OCI-M1 (cell line): ENCODE measurements around the gene CFLAR.
A peak's percentile ranks its signal among the peaks of the same experiment; 100 is the strongest.
"Not testable (repeated sequence)": the region's sequence is repeated elsewhere in the genome, so short reads cannot be mapped to it uniquely, and the experiment has no call there.

Source experiments
- DNase-seq: peaks from one replicate; lab custom pipeline; 2025; lab: John Stamatoyannopoulos, UW

The CFLAR gene

DNA sequence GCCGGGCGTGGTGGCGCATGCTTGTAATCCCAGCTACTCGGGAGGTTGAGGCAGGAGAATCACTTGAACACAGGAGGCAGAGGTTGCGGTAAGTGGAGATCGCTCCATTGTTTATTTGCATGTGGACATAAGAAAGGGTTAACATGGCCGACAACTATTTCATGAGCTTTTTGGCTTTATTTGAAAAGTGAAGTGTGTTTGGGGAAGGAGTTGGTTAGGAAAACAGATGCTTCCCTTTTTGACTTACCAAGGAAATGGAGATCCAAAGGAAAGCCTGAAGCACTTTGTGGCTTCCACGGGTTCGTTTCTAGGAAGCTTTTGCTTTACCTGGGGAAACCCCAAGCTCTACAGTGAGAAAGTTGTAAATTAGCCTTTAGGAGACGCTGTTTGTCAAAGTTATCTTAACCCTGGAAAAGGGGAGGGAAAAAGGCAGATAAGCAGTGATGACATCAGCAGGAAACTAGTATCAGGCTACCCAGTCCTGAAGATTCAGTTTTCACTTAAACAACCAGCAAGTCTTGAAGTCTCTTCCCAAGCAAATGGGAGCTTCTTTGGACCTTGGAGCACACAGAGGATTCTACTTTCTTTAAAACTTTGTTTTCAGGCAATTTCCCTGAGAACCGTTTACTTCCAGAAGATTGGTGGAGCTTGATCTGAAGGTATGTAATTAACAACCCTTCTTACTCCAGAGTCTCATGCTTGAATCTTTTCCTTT is 66.8 kb downstream of the CFLAR start, which contains the start of gene CASP10:
Gene CASP10, plus strand, starts transcription at position 492 of the 715 bp plus-strand sequence. CDS start 2,637 bp downstream, outside the sequence.
- peak; percentile 96 for DNase-seq

DNA sequence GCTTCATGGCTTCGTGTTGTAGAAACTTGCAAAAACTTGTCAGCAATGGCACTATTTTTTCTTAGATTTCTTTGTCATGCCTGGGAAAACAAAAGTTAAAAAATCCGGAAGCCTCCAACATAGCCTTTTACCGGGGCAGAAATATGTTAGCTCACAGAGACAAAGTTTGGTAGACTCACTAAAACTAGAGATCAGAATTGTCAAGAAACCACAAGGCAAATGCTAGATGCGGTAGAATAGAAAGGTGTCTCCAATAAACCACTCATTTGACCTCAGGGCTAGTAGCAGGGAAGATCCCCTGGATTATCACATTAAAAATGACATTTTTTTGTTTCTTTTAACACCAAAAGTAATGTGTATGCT is 67.4 kb downstream of the CFLAR start:
- DNase-seq = no peak

DNA sequence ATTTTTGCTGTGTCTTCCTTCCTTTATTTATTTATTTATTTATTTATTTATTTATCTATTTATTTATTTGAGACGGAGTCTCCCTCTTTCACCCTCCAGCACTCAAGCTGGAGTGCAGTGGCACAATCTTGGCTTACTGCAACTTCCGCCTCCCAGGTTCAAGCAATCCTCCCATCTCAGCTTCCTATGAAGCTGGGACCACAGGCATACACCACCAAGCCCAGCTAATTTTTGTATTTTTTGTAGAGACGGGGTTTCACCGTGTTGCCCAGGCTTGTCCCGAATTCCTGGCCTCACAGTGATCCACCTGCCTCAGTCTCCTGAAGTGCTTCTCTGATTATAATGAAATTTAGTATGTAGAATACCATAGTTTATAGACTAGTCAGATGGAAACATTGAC is 67.9 kb downstream of the CFLAR start:
- DNase-seq = peak; percentile 58

DNA sequence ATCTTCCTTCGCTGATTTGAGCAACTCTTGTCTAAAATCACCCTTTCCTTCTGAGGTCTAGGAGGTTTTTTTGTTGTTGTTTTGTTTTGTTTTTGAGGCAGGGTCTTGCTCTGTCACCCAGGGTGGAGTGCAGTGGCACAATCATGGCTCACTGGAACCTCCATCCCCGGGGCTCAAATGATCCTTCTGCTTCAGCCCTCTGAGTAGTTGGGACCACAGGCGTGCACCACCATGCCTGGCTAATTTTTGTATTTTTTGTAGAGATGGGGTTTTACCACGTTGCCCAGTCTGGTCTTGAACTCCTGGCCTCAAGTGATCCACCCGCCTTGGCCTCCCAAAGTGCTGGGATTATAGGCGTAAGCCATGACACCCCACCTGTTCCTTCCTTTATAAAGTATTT is 68.3 kb downstream of the CFLAR start:
- not testable (repeated sequence) for DNase-seq

DNA sequence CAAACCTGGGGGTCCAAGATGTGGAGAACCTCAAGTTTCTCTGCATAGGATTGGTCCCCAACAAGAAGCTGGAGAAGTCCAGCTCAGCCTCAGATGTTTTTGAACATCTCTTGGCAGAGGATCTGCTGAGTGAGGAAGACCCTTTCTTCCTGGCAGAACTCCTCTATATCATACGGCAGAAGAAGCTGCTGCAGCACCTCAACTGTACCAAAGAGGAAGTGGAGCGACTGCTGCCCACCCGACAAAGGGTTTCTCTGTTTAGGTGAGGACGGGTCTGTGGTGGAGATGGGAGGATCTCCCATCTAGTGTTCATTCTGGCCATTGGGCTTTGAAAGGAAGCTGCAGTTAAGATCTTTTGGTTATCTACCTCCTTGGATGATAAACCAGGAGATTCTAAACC is 69.9 kb downstream of the CFLAR start:
- no peak for DNase-seq

DNA sequence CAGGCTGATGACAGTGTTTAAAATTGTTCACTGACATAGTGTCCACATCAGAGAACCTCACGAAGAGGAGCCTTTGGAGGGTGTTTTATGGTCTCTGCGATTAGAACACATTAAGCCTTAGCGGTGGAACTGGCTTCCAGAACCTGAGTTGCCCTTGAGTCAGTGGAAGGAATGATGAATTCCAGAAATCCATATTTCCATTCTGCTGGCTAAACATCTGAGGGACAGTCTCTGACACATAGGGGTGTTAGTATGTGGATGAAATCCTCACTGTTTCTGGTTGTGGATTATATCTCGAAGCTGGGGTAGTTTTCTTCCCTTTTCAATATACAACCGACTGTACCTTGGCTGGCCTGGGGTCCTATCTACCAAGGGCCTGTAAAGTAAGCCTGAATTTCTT is 71.0 kb downstream of the CFLAR start:
- DNase-seq = no peak

DNA sequence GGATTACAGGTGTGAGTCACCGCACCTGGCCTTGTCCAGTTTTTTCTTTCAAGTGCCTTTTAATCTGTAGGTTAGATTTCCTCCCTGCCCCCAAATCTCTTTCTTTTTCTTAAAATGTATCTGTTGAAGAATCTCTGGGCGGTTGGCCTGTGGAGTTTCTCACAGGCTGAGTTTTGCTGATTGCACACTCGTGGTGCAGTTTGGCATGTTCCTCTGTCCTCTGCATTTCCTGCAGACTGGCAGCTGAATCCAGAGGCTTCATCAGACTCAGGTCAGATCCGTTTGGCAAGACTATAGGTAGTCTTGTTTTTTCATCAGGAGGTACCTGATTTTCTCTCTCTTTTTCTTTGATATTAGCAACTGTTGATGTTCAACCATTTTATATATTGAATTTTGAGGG is 72.5 kb downstream of the CFLAR start:
- DNase-seq = no peak

DNA sequence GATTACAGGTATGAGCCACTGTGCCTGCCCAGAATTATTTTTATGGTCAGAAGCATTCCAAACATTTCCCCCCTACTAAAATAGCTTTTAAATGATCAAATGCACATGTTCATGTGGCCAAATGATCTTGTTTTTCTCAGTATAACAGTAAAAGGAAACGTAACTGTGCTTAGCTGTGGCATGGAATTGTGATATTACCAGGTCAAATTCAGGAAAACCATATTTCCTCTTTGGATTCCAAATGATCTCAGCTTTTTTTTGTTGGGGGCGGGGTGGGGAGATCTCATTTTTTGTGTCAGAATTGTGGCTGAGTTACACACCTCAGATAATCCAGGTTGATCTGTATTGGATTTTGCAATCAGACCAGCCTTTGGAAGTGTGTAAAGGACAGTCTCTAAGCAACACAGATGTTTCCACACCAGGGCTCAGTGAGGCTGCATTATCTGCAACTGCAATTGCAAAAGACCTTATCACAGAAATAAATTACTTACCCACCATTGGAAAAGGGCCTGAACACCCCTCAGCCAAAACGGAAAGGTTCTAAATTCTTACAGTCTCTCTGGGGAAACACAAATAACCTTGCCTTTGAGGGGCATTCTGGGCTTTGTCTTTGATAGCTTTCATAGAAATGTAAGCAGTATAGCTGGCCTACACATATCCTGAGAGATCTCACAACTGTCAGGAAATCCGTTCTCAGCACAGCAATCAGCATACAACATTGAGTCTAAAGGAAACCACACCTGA is 75.3 kb downstream of the CFLAR start:
- peak; percentile 42 for DNase-seq

DNA sequence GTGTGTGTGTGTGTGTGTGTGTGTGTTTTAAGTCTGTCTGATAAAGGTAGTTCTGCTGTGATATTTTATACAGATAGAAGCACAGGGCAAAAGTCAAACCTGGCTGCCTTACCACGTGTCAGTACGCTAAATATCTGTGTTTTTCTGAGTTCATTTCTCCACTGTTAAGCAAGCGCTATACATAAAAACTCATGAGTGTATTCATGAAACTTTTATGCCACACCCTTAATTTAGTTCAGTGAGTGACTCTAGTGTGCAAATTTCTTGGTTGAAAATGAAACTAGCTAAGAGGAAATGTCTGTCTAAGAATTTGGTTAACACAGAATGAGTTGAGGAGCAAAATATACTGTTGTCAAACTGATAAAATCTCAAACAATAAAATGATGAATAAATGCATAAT is 78.1 kb downstream of the CFLAR start:
- peak; percentile 35 for DNase-seq

DNA sequence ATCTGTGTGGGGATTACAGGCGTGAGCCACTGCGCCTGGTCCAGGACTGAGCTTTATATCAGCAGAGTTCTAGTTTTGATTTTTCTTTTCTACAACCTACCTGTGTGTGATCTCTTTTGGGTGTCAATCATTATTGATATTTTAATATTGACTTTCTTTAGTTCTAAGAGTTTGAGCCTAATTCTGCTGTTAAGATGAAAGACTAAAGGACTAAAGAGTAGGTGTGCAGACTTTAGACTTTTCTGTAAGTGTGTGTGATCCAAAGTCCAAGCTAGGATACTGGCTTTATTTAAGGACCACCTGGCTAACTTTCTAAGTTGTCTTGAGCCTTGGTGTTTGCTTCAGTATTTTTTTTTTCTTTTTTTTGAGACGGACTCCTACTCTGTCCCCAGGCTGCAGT is 79.4 kb downstream of the CFLAR start:
- DNase-seq = no peak

DNA sequence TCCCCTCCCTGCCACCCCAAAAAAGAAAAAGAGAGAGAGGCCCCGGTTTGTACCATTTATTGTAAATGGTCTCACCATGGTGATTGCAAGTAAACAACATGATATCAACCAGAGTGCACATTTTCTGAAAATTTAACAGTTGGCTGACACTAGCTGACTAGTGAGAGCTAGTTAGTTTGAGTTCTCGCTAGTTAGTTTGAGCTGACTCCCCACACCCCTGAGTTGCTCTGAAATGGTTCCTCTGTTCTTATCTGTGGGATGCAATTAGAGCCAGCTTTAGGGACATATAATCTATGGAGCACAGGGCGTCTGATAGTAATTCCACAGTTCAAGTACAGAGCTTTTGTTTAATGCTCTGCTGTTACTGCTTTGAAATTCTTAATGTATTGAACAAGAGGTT is 80.0 kb downstream of the CFLAR start:
- DNase-seq = peak; percentile 33

DNA sequence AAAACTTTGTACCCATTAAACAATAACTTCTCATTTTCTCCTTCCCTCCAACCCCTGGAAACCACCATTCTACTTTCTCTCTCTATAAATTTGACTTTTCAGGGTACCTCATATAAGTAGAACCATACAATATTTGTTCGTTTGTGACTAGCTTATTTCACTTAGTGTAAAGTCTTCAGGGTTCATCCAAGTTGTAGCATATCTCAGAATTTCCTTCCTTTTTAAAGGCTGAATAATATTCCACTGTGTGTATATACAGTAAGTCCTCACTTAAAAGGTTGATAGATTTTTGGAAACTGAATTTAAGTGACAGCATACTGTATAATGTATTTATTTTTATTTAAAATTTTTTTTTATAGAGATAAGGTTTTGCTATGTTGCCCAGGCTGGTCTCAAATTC is 80.8 kb downstream of the CFLAR start:
- no peak for DNase-seq

DNA sequence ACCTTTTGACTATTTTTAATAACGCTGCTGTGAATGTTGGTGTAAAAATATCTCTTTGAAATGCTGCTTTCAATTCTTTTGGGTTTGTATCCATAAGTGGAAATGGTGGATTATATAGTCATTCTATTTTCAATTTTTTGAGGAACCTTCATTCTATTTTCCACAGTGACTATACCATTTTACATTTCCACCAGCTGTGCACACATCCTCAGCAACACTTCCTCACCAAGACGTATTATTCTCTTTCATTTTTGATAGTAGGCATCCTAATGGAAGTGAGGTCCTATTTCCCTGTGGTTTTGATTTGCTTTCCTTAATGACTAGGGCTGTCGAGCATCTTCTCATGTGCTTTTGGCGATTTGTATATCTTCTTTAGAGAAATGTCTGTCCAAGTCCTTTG is 81.8 kb downstream of the CFLAR start:
- no peak for DNase-seq

DNA sequence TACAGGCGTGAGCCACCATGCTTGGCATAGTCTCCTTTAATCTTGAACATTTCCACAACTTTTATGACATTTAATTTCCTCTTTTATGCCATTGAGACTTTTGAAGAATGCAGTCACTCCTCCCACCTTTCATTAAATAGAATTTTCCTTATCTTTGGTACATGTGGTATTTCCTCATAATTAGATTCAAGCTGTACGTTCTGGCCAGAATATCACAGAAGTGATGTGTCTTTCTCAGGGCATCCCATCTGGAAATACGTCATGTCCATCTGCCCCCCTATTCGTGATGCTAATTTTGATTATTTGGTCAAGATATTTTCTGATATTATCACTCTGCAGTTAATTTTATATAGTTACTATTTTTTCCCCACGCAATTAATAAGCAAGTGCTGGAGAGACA is 83.9 kb downstream of the CFLAR start:
- no peak for DNase-seq

DNA sequence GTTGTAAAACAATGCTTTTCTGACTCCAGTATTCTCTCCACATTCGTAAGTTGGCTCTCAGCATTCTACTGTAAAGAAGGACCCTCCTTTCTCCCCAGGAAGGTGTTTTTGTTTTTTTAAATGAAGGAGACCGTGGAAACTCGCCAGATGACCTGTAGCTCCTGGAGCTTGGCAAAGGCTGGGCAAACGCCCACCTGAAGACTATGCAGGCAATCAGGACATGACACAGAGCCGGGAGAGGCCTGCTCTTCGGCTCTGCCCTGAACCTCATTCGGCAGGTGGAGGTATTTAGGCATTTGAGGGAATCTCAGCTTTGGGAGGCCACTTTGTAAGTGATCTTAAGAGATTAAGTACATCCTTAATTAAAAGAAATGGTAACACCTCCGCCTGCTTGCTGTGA is 84.4 kb downstream of the CFLAR start:
- no peak for DNase-seq

DNA sequence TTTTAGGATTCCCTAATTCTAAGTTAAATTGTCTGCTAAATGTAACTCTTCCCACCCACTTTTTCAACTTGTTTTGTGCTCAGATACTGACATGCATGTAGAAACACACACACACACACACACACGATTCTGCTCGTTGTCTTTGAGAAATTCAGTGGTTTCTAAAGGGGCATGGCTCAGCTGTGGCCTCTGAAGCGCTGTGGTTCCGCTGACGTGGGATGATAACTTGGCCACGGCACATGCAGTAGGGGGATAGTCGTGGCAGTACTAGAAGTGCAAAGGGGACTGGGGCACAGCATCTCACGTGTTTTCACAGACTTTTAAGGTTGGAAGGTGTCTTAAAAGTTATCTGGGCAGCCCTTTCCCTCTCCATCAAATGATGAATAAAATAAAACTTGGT is 85.4 kb downstream of the CFLAR start:
- DNase-seq = no peak

DNA sequence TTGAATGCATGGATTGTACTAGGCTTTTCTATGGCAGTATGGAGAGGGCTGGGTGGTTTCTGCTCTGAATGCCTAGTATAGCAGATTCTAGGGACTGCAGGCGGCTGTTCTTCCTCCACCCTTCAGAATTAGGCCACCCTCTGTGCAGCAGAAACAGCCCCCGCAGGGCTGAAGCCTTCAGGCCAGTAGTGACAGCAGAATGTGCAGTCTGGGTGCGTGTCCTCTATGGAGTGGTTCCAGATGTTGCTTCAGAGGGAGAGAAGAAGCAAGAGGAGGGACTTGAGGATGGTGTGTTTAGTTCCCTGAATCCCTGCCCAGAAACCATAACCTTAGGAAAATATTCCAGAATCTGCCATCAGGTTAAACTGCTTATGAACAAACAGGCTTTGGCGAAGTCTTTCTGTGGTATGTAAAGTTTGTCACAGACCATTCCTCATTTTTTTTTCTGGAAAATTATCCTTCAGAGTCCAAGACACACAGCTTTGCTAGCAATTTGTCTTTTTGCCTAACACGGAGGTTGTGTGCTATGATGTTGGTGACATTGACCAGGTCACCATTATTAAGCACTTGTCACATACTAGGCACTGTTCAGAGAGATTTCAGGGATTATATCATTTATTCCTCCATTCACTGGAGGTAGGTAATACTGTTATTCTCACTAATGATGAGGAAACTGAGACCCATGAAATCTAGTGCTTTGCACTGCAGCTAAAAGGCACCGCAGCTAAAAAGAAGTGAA is 88.1 kb downstream of the CFLAR start:
- no peak for DNase-seq

DNA sequence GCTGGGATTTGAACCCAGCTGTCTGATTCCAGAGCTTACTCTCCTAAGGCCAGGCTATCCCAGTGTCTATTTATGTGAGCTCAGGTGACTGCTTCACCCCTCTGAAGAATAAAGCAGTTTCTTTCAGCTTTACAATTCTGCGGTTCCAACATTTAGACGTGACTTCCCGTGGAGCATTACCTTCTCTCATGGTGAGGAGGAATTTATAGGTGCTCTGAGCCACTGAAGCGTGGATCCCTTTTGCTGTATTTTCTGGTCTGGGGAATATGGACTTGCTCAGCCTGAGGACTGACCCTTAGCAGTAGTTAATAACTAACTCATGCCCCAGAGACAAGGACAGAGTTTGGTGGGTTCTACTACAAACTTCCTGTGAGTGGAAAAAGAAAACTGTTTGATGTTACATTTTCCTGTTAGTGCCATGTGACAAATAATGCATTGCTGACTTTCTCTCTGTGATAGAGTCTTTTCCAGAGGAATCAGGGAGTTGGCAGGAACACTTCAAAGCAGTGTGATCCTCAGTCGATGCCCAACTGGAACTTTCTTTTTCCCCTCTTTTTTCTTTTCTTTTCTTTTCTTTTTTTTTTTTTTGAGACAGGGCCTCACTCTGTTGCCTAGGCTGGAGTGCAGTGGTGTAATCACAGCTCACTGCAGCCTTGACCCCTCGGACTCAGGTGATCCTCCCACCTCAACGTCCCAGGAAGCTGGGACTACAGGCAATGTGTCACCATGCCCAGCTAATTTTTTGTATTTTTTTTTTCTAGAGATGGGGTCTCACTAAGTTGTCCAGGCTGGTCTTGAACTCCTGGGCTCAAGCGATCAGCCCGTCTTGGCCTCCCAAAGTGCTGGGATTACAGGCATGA is 88.9 kb downstream of the CFLAR start:
- no peak for DNase-seq

DNA sequence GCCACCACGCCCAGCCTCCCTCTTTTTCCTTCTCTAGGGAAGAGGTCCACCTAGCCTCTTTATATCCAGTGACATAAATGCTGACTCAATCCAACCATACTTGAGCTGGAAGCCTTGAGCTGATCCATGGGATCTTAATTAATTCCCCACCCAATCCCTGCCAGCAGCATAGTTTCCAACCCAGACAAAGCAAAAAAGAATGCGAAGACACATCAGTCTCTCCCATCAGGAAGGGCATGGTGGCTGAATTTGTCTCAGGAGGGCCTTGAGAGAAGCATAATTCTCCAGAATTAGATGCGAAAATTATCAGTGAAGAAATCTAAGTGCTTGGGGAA is 89.5 kb downstream of the CFLAR start:
- DNase-seq = no peak

DNA sequence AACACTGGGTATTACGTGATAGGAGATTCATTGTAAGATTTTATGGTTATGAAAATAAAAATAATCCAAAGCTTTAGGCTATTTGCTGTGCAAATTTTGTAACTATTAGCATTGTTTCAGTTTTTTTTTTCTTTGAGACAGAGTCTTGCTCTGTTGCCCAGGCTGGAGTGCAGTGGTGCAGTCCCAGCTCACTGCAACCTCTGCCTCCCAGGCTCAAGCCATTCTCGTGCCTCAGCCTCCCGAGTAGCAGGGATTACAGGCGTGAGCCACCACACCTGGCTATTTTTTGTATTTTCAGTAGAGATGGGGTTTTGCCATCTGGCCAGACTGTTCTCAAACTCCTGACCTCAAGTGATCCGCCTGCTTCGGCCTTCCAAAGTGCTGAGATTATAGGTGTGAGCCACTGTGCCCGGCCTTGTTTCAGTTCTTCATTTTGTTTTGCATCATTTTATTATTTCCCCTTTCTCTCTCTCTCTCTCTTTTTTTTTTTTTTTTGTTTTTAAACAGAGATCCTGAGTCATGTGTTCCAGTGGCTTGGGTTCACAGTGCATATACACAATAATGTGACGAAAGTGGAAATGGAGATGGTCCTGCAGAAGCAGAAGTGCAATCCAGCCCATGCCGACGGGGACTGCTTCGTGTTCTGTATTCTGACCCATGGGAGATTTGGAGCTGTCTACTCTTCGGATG is 92.7 kb downstream of the CFLAR start:
- no peak for DNase-seq

DNA sequence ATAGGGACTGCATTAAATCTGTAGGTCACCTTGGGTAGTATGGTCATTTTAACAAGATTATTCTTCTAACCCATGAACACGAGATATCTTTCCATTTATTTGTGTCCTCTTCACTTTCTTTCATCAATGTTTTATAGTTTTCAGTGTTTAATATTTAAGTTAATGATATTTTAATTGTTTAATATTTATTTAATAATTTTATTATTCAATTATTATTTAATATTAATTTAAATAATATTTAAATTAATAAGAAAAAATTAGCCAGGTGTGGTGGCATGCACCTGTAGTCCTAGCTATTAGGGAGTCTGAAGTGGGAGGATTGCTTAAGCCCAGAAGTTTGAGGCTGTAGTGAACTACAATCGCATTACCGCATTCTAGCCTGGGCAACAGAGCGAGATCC is 100.0 kb downstream of the CFLAR start:
- DNase-seq = no peak

DNA sequence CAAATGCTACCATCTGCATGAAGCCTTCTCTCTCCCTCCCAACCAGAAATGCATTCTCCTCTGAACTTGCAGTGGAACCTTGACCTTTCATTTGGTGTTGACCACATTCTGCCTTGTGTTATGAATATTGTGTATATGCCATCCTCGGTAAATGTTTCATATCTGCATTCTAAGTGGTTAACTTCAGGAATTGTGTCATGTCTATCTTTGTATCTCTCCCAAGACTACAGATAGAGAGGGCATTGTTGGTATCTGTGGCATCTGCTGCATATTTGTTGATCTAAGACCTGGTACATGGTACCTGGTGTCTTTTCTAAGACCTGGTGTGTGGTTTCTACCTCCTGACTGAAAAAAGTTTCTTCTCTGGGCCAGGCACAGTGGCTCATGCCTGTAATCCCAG is 101.0 kb downstream of the CFLAR start:
- no peak for DNase-seq
